Upper lobe of right lung (tissue), 1 donor: ENCODE measurements around the gene FGGY. TPM values are rescaled to one million over a fixed set of nuclear protein-coding genes. Genes with fewer than 3 reads are reported as not detected.
"Not testable (repeated sequence)": the region's sequence is repeated elsewhere in the genome, so short reads cannot be mapped to it uniquely, and the experiment has no call there.

Experiments used
- ATAC-seq: fragments of 200-7000 bp; cut with Tn5 transposase; one replicate; pipeline ENCODE4 v1.9.1; 2020; ENCODE audit warnings: mild to moderate bottlenecking, moderate library complexity
- DNase-seq: peaks from one replicate; pipeline ENCODE4 v3.0.0-alpha.2; 2020
- H3K27ac ChIP-seq: fragments of 200-600 bp; one replicate; pipeline ENCODE4 v1.8.0; 2022
- H3K27me3 ChIP-seq: fragments of 200-600 bp; one replicate; pipeline ENCODE4 v1.8.0; 2022; ENCODE audit warnings: mild to moderate bottlenecking
- H3K36me3 ChIP-seq: fragments of 200-600 bp; one replicate; pipeline ENCODE4 v1.8.0; 2022
- H3K4me1 ChIP-seq: fragments of 200-600 bp; one replicate; pipeline ENCODE4 v1.8.0; 2022
- H3K4me3 ChIP-seq: fragments of 200-600 bp; one replicate; pipeline ENCODE4 v1.8.0; 2022; ENCODE audit warnings: mild to moderate bottlenecking
- H3K9me3 ChIP-seq: fragments of 200-600 bp; one replicate; pipeline ENCODE4 v1.8.0; 2022
- intact Hi-C: fragments of 100-400 bp; cut with DNase I; formaldehyde crosslinking; loops from one replicate; pipeline ENCODE4 v1.11.0; 2022
- total RNA-seq: library from RNA; stranded (reverse); fragmentation: NEBNext Ultra II Directional; extraction: Animal tissue kit (Norgen Biotek cat#: 25700); gene quantifications from one replicate; pipeline ENCODE4 v1.2.1, GENCODE V29; 2021
- TF ChIP-seq, protein P1 (sequence below): fragments of 200-600 bp; IDR thresholded peaks from one replicate; pipeline ENCODE4 v1.8.0; 2022; ENCODE audit warnings: antibody characterized with exemption
- donor health status: DM: no; HTN: yes; CAD: no; lungs with severe emphysema.

FGGY gene
- total RNA-seq, 1 donor from 2014 or later, result 39.2 TPM

DNA sequence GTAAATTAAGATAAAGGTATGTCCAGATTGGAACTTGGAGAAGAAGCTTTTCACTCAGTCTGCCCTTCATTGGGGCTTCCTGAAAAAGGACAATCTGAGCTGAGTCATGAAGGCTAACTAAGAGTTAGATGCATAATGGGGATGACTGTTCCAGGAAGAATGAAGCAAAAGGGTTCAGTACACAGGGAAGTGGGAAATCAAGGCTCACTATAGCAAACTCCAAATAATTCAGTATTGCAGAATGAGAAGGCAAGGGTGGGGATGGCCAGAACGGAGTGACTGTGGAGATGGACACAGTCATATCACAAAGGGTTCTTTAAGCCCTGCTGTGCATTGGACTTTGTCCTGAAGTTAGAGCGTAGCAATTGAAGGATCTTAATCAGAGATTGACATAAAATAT lies 158.3 kb downstream of the FGGY start:
- intact Hi-C loops, result no loop called here
- H3K27me3 ChIP-seq, result no peaks in the 10 kb centered on the region
- no peak for ATAC-seq
- no peak for DNase-seq
- no peak overlapping the region for H3K4me3 ChIP-seq
- no peaks in the 10 kb centered on the region for H3K36me3 ChIP-seq
- H3K9me3 ChIP-seq, result no peaks in the 10 kb centered on the region
- H3K27ac ChIP-seq, result no peak overlapping the region
- H3K4me1 ChIP-seq, result no peaks in the 10 kb centered on the region
- TF ChIP-seq, protein P1, sequence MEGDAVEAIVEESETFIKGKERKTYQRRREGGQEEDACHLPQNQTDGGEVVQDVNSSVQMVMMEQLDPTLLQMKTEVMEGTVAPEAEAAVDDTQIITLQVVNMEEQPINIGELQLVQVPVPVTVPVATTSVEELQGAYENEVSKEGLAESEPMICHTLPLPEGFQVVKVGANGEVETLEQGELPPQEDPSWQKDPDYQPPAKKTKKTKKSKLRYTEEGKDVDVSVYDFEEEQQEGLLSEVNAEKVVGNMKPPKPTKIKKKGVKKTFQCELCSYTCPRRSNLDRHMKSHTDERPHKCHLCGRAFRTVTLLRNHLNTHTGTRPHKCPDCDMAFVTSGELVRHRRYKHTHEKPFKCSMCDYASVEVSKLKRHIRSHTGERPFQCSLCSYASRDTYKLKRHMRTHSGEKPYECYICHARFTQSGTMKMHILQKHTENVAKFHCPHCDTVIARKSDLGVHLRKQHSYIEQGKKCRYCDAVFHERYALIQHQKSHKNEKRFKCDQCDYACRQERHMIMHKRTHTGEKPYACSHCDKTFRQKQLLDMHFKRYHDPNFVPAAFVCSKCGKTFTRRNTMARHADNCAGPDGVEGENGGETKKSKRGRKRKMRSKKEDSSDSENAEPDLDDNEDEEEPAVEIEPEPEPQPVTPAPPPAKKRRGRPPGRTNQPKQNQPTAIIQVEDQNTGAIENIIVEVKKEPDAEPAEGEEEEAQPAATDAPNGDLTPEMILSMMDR, result no peak

DNA sequence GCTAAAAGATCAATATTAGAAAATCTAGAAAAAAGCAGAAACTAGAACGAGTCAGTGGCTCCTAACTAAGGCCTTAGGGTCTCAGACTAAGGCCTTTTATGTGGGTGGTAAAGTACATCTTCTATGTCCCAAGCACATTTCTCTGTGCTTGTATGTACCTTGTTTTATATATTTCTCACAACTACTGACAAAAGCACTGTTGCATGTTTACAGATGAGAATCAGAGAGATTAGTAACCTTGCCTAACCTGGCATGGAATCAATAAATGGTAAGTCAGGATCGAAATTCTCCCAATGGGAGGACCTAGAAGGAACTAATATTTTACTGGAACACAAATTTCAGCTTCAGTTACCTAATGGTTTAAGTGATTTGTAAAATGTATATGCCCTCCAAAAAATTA lies 160.9 kb downstream of the FGGY start:
- ATAC-seq, result no peak
- Histone ChIP-seq H3K27me3 (no peaks in the 10 kb centered on the region), H3K36me3 (no peaks in the 10 kb centered on the region), H3K4me1 (no peaks in the 10 kb centered on the region), H3K4me3 (no peak overlapping the region), H3K27ac (no peak overlapping the region), H3K9me3 (no peaks in the 10 kb centered on the region)
- intact Hi-C loops, result no loop called here
- no peak for DNase-seq
- TF ChIP-seq, protein P1, result no peak

DNA sequence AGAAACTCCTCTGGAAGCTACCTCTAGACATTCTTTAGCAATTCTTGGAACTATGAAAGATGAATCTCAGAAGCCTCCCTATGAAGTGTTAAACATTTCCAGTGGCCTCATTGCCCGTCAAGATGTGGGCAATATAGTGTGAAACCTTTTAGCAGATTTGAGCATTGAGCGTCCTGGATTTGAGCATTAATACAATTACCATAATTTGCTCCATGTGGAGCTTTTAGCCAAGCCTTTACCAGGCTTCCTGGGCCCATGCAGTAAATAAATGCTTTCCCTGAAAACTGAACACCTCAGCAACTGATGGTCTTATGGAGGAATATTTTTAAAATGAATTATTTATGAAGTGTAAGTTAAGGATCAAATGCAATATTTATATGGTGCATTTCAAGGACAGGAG lies 162.0 kb downstream of the FGGY start:
- no peak overlapping the region for H3K27ac ChIP-seq
- no peak for ATAC-seq
- intact Hi-C loops, result no loop called here

DNA sequence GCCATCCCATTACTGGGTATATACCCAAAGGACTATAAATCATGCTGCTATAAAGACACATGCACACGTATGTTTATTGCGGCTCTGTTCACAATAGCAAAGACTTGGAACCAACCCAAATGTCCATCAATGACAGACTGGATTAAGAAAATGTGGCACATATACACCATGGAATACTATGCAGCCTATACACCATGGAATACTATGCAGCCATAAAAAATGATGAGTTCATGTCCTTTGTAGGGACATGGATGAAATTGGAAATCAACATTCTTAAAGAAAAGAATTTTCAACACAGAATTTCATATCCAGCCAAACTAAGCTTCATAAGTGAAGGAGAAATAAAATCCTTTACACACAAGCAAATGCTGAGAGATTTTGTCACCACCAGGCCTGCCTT lies 166.0 kb downstream of the FGGY start:
- DNase-seq, H3K4me1 ChIP-seq, intact Hi-C loops, H3K36me3 ChIP-seq, H3K4me3 ChIP-seq, H3K27ac ChIP-seq, H3K9me3 ChIP-seq, ATAC-seq, H3K27me3 ChIP-seq: not testable (repeated sequence)

More for the DNA sequence above, 162.0 kb downstream of the FGGY start:
- Histone ChIP-seq H3K4me3 (no peak overlapping the region), H3K36me3 (no peaks in the 10 kb centered on the region), H3K9me3 (no peaks in the 10 kb centered on the region), H3K27me3 (no peaks in the 10 kb centered on the region), H3K4me1 (no peaks in the 10 kb centered on the region)
- TF ChIP-seq, protein P1, result no peak
- DNase-seq, result no peak

DNA sequence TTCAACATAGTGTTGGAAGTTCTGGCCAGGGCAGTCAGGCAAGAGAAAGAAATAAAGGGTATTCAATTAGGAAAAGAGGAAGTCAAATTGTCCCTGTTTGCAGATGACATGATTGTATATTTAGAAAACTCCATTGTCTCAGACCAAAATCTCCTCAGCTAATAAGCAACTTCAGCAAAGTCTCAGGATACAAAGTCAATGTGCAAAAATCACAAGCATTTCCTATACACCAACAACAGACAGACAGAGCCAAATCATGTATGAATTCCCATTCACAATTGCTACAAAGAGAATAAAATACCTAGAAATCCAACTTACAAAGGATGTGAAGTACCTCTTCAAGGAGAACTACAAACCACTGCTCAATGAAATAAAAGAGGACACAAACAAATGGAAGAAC lies 168.6 kb downstream of the FGGY start:
- H3K36me3 ChIP-seq, DNase-seq, H3K4me1 ChIP-seq, H3K9me3 ChIP-seq, intact Hi-C loops, H3K4me3 ChIP-seq, H3K27ac ChIP-seq, ATAC-seq, H3K27me3 ChIP-seq: not testable (repeated sequence)

DNA sequence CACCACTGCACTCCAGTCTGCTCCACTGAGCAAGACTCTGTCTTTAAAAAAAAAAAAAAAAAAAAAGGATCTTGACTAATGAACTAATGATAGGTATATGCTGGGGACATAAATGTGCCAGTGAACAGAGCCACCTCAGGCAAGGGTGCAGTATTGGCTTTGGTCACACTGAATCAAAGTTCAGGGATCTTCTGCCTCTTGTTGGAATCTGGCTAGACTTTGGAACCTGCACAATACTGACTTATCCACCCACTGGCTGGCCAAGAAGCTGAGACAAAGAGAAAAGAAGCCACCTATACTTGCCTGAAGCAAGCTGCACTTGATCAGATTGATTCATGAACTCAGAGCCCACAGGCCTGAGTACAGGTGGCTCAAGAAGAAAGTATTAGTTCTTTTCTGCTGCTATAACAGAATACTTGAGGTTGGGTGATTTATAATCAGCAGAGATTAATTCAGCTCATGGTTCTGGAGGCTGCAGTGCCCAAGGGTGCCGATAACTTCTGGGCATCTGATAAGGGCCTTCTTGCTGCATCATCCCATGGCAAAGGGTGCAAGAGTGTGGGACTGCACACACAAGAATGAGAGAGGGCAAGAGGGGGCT lies 172.0 kb downstream of the FGGY start:
- H3K9me3 ChIP-seq, result no peaks in the 10 kb centered on the region
- ATAC-seq, result no peak

DNA sequence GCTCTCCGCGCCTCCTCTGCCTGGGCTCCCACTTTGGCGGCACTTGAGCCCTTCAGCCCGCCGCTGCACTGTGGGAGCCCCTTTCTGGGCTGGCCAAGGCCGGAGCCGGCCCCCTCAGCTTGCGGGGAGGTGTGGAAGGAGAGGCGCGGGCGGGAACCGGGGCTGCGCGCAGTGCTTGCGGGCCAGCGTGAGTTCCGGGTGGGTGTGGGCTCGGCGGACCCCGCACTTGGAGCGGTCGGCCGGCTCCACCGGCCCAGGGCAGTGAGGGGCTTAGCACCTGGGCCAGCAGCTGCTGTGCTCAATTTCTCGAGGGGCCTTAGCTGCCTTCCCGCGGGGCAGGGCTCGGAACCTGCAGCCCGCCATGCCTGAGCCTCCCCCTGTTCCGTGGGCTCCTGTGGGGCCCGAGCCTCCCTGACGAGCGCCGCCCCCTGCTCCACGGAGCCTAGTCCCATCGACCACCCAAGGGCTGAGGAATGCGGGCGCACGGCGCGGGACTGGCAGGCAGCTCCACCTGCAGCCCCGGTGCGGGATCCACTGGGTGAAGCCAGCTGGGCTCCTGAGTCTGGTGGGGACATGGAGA lies 175.2 kb downstream of the FGGY start:
- DNase-seq, H3K27ac ChIP-seq, H3K9me3 ChIP-seq, H3K36me3 ChIP-seq, H3K27me3 ChIP-seq, H3K4me1 ChIP-seq, H3K4me3 ChIP-seq, intact Hi-C loops, ATAC-seq: not testable (repeated sequence)

More for the DNA sequence above, 172.0 kb downstream of the FGGY start:
- H3K27me3 ChIP-seq, result no peaks in the 10 kb centered on the region
- H3K4me3 ChIP-seq, result no peak overlapping the region
- H3K36me3 ChIP-seq, result no peaks in the 10 kb centered on the region
- TF ChIP-seq, protein P1, result no peak
- H3K4me1 ChIP-seq, result no peaks in the 10 kb centered on the region
- DNase-seq, result no peak
- H3K27ac ChIP-seq, result no peak overlapping the region
- intact Hi-C loops, result no loop called here
